C4-2B (cell line): ENCODE data around the gene CWC27.

Experiments
- H3K27ac ChIP-seq: fragments of 450-650 bp; 2 replicates; pipeline ENCODE4 v1.5.1; 2017
- ZFX ChIP-seq: fragments of 450-650 bp; IDR thresholded peaks from 2 replicates; pipeline ENCODE4 v1.6.1; 2017
- TF ChIP-seq, protein P1 (sequence below): fragments of 450-650 bp; conservative IDR thresholded peaks from 2 replicates; pipeline ENCODE4 v1.5.1; 2017; ENCODE audit warnings: mild to moderate bottlenecking

Gene CWC27

GRCh38 chr5:64861281-64861680 lies 92.6 kb downstream of the CWC27 start:
- TF ChIP-seq, protein P1, sequence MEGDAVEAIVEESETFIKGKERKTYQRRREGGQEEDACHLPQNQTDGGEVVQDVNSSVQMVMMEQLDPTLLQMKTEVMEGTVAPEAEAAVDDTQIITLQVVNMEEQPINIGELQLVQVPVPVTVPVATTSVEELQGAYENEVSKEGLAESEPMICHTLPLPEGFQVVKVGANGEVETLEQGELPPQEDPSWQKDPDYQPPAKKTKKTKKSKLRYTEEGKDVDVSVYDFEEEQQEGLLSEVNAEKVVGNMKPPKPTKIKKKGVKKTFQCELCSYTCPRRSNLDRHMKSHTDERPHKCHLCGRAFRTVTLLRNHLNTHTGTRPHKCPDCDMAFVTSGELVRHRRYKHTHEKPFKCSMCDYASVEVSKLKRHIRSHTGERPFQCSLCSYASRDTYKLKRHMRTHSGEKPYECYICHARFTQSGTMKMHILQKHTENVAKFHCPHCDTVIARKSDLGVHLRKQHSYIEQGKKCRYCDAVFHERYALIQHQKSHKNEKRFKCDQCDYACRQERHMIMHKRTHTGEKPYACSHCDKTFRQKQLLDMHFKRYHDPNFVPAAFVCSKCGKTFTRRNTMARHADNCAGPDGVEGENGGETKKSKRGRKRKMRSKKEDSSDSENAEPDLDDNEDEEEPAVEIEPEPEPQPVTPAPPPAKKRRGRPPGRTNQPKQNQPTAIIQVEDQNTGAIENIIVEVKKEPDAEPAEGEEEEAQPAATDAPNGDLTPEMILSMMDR, result no peak
- TF ChIP-seq ZFX, result no peak
- no peak overlapping the region for H3K27ac ChIP-seq

DNA sequence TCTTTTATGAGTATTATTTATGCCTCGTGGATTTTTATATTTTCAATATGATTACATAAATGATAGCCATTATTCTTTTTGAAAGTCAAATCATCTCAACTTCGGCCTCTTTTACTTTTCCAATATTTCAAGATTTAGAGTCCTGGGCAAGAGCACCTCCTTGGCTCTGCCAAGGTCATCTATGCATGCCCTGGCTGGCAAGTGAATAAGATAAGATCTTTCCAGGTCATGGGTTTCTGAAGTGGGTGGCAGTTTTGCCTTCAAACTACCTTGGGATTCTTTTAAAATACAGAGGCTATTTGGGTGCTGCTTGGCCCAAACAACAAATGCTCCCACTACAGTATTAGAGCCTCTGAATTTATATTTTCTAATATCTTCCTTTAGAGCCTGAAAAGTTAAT lies 95.4 kb downstream of the CWC27 start:
- no peak overlapping the region for H3K27ac ChIP-seq
- no peak for TF ChIP-seq ZFX
- TF ChIP-seq, protein P1, result no peak

GRCh38 chr5:64865662-64866061 lies 96.9 kb downstream of the CWC27 start:
- no peak for TF ChIP-seq ZFX
- TF ChIP-seq, protein P1, result no peak
- H3K27ac ChIP-seq, result no peak overlapping the region

- no peak for TF ChIP-seq ZFX
- TF ChIP-seq, protein P1, result no peak
- H3K27ac ChIP-seq, result no peak overlapping the region
These were observed 100.7 kb downstream of the CWC27 start for GRCh38 chr5:64869419-64869818.

- TF ChIP-seq, protein P1, result no peak
- TF ChIP-seq ZFX, result no peak
- H3K27ac ChIP-seq, result no peak overlapping the region
These were observed 103.3 kb downstream of the CWC27 start for GRCh38 chr5:64872044-64872443.

DNA sequence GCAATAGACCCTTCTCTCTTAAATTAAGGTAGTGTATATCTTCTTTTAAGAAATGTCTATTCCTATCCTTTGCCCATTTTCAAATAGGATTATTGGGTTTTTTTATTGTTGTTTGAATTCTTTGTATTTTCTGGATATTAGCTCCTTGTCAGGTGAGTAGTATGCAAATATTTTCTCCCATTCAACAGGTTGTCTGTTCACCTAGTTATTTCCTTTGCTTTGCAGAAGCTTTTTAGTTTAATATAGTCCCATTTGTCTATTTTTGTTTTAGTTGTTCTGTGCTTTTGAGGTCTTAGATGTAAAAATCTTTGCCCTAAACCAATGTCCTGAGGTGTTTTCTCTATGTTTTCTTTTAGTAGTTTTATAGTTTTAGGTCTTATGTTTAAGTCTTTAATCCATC lies 104.7 kb downstream of the CWC27 start:
- TF ChIP-seq, protein P1, result no peak
- H3K27ac ChIP-seq, result no peak overlapping the region

GRCh38 chr5:64874753-64875152 lies 106.0 kb downstream of the CWC27 start:
- no peak overlapping the region for H3K27ac ChIP-seq
- TF ChIP-seq, protein P1, result no peak
- no peak for TF ChIP-seq ZFX
